Measurements from ENCODE around the gene RAPGEF5. TPM values are rescaled to one million over a fixed set of nuclear protein-coding genes. Genes with fewer than 3 reads are reported as not detected.

Gene RAPGEF5
- total RNA-seq, 2 experiments from 2014 or later, result 0.60 to 0.69 TPM

DNA sequence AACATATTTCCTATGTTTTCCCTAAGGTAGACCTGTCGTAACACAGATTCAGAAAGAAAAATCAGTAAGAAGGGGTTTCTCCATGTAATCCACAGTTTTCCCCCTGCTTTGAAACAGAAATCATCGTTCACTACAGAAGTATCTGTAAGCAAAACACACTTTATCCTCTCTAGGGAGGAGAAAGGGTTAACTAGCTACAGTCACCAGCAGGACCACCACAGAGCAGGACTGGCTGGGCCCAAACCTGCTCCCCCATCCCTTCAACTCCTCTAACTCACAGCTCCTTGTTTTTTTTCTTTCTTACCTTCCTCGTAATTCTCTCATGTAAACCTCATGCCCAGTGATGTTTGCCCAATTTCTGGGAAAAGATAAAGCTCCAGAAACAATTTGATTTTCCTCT is 167.7 kb downstream of the RAPGEF5 start:
- H3K9me3 Mint-ChIP-seq, result no peaks in the 10 kb centered on the region
- no peak overlapping the region for H3K27ac Mint-ChIP-seq
- POLR2A ChIA-PET, result no interaction called here
- H3K36me3 Mint-ChIP-seq (ENCODE audit: low read depth), result no peaks in the 10 kb centered on the region
- H3K4me1 Mint-ChIP-seq, result no peaks in the 10 kb centered on the region
- no peak for DNase-seq
- H3K4me3 Mint-ChIP-seq, result no peak overlapping the region
- H3K27me3 Mint-ChIP-seq, result peaks cover 11% of the 10 kb centered on the region
- CTCF ChIA-PET, result interaction anchor here (0.7 kb wide), 1 partner anchor 47 kb away, joined by 3 read pairs; no protein-coding TSS in a partner anchor

DNA sequence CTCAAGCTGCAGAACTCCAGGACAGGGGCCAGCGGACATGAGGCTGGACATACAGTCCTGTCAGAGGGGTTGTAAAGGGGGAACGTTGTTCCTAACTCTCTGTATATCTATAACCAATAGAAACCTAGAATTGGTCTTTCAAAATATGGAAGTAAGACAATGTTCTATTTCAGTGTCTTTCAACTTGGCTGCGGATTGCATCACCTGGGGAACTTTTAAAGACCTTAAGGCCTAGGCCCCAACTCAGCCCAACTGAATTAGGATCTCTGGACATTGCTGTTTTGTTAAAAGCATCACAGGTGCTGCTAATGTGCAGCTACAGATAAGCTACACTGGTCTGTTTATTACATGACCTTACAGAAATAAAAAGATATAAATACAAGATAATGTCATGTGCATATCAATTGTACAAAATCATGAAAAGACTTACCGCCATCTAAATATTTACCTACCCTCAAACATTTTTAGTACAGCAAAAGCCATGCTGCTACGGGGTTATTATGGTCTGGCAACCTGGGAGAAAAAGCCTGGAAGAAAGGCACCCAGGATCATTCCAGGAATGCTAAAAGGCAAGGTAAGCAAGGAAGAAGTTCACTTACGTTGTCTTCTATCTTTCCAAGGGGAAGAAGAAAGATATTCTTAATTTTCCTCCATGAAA is 169.1 kb downstream of the RAPGEF5 start:
- POLR2A ChIA-PET, result no interaction called here
- no peak overlapping the region for H3K27ac Mint-ChIP-seq
- no peak for DNase-seq
- H3K36me3 Mint-ChIP-seq (ENCODE audit: low read depth), result no peaks in the 10 kb centered on the region
- H3K9me3 Mint-ChIP-seq, result no peaks in the 10 kb centered on the region
- H3K4me3 Mint-ChIP-seq, result no peak overlapping the region
- CTCF ChIA-PET, result no interaction called here
- H3K4me1 Mint-ChIP-seq, result peaks cover 6% of the 10 kb centered on the region
- H3K27me3 Mint-ChIP-seq, result peaks cover 18% of the 10 kb centered on the region

DNA sequence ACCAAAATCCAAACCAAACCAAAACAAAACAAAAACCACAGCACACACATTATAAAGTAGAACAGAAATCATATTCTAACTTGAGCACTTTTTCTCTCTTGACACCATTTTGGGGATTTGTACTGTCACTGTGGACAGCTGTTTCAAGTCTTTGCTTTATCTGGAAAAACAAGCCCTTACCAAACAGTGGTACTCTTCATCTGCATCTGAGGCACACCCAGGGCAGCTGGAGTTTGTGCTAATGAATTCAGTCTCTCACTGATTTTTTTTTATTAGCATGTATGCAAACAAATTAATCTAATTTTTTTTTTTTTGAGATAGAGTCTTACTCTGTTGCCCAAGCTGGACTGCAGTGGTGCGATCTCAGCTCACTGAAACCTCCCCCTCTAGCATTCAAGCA is 171.4 kb downstream of the RAPGEF5 start:
- H3K4me3 Mint-ChIP-seq, result no peak overlapping the region
- H3K4me1 Mint-ChIP-seq, result peaks cover 8% of the 10 kb centered on the region
- POLR2A ChIA-PET, result no interaction called here
- no peaks in the 10 kb centered on the region for H3K36me3 Mint-ChIP-seq (ENCODE audit: low read depth)
- no peak overlapping the region for H3K27ac Mint-ChIP-seq
- CTCF ChIA-PET, result interaction anchor here (0.6 to 0.7 kb wide), 2 partner anchors 96 to 111 kb away, joined by 3 read pairs; no protein-coding TSS in a partner anchor
- no peak for DNase-seq
- peaks cover 34% of the 10 kb centered on the region for H3K27me3 Mint-ChIP-seq
- H3K9me3 Mint-ChIP-seq, result no peaks in the 10 kb centered on the region

DNA sequence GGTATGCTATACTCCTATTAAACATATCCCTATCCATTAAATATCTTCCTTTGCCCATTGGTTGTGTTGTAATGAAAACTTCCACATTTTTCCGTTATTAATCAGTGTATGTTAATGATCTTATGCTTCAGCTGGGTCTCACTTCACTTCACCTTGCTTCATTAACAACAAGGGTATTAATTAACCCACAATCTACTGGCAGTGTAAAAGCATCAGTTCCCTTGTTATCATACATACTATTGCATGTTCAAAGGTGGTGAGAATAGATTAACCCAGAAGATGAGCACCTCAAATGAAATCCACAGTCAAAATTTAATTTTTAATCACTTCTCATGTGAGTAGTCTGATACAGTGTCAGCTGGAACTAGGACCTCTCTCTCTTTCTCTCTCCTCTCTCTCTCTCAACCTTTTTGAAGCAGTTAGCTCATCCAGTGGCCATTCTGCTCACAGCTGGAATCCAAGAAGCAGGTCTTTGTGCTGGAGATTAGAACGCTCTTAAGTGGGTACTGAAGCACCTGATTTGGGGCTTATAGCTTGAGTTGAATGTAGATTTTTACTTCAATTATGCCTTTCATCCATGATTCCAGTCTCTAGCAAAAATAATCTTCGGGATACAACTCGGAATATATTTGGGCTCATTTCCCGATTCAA is 172.3 kb downstream of the RAPGEF5 start:
- Mint-ChIP-seq H3K4me3 (no peak overlapping the region), H3K4me1 (peaks cover 8% of the 10 kb centered on the region), H3K27me3 (peaks cover 37% of the 10 kb centered on the region), H3K27ac (no peak overlapping the region), H3K9me3 (no peaks in the 10 kb centered on the region), H3K36me3 (ENCODE audit: low read depth) (no peaks in the 10 kb centered on the region)
- ChIA-PET CTCF (no interaction called here), POLR2A (no interaction called here)
- DNase-seq, result no peak

DNA sequence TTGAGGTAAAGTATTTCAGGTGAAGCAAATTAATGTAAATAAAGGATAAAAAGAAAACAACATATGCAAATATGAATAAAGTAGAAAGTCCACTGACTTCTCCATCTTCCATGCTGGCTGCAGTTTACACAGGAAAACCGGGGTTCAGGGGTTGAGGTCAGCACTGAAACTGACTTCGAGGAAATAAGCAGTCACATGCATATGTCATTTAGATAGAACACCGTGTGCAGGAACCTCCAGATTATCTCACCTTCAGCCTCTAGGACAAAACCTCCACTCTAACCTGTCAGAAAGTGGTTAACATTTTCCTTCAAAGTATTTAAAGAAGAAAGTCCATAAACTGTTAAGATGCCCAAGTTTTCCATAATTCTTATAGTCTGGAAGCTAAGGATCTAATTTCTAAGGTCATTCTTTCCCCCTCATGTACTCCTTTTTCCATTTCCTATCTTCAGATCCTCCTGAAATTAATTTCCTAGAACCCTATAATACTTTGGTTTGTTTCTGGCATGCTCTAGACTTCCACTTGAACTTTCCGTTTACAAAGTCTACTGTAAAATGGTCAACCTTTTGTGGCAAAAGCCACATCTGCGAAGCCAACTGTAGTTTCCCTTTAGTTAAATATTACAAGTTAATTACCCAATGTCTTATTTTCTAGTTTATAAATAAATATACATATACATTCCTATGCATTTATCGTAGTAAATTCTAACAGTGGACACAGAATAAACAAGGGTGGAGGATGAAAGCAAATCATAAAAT is 173.3 kb downstream of the RAPGEF5 start:
- H3K27me3 Mint-ChIP-seq, result peaks cover 42% of the 10 kb centered on the region
- H3K36me3 Mint-ChIP-seq (ENCODE audit: low read depth), result no peaks in the 10 kb centered on the region
- H3K4me1 Mint-ChIP-seq, result peaks cover 11% of the 10 kb centered on the region
- no peaks in the 10 kb centered on the region for H3K9me3 Mint-ChIP-seq
- H3K27ac Mint-ChIP-seq, result no peak overlapping the region
- no peak overlapping the region for H3K4me3 Mint-ChIP-seq
- DNase-seq, result no peak
- CTCF ChIA-PET, result no interaction called here
- POLR2A ChIA-PET, result no interaction called here

DNA sequence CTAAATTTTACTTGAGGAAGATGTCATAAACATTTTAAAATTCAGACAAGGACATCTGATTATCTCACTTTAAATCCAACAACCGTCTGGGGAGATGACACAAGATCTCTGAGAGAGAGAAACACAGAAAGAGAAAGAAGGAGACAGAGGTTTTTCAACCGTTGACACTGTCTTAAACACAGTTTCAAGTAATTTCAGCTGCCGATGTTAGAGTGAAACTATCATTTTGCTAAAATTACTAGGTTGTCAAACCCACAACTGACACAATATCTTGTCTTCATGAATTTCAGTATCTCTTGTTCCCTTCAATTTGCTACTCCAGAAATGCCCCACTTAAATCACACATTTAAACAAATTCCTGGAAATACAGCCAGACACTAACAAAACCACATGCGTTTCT is 174.8 kb downstream of the RAPGEF5 start:
- Mint-ChIP-seq H3K9me3 (no peaks in the 10 kb centered on the region), H3K27ac (no peak overlapping the region), H3K4me3 (no peak overlapping the region), H3K36me3 (ENCODE audit: low read depth) (no peaks in the 10 kb centered on the region), H3K27me3 (peaks cover 45% of the 10 kb centered on the region), H3K4me1 (peaks cover 11% of the 10 kb centered on the region)
- CTCF ChIA-PET, result no interaction called here
- no peak for DNase-seq
- POLR2A ChIA-PET, result no interaction called here

DNA sequence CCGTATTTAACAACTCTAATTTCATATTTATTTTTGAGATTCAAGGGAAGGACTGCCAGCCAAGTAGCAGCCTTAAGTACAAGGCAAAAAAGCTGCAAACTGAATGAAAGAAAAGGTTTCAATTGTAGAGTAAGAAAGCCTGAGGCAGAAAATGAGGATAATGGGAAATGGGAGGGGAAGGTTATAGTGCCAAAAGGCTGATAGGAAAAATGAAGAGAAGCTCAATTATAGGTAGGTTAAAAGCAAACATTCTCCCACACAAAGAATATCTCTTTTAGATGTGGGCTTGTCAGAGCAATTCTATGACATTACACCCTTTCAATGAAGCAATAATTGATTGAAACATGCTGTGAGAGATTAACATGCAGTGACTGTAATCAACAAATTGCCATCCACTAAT is 175.3 kb downstream of the RAPGEF5 start:
- ChIA-PET POLR2A (no interaction called here), CTCF (no interaction called here)
- H3K27me3 Mint-ChIP-seq, result peaks cover 45% of the 10 kb centered on the region

DNA sequence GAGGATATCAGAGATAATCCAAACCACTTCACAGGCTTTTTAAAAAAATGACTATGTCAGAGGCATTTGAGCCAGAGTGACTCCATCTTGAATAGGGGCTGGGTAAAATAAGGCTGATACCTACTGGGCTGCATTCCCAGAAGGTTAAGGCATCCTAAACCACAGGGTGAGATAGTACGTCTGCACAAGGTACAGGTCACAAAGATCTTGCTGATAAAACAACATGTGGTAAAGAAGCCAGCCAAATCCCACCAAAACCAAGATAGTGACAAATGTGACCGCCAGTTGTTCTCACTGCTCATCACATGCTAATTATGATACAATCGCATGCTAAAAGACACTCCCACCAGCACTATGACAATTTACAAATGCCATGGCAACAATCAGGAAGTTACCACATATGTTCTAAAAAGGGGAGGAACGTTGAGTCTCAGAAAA is 177.5 kb downstream of the RAPGEF5 start:
- no peaks in the 10 kb centered on the region for H3K36me3 Mint-ChIP-seq (ENCODE audit: low read depth)
- H3K27me3 Mint-ChIP-seq, result peaks cover 38% of the 10 kb centered on the region
- no peak for DNase-seq
- CTCF ChIA-PET, result interaction anchor here (1.0 kb wide), 1 partner anchor 19 kb away, joined by 3 read pairs; no protein-coding TSS in a partner anchor
- H3K4me1 Mint-ChIP-seq, result peaks cover 17% of the 10 kb centered on the region
- H3K27ac Mint-ChIP-seq, result no peak overlapping the region
- H3K9me3 Mint-ChIP-seq, result no peaks in the 10 kb centered on the region
- H3K4me3 Mint-ChIP-seq, result no peak overlapping the region
- POLR2A ChIA-PET, result no interaction called here

More for the DNA sequence above, 175.3 kb downstream of the RAPGEF5 start:
- H3K9me3 Mint-ChIP-seq, result no peaks in the 10 kb centered on the region
- no peaks in the 10 kb centered on the region for H3K36me3 Mint-ChIP-seq (ENCODE audit: low read depth)
- peaks cover 11% of the 10 kb centered on the region for H3K4me1 Mint-ChIP-seq
- H3K4me3 Mint-ChIP-seq, result no peak overlapping the region
- no peak for DNase-seq
- no peak overlapping the region for H3K27ac Mint-ChIP-seq

DNA sequence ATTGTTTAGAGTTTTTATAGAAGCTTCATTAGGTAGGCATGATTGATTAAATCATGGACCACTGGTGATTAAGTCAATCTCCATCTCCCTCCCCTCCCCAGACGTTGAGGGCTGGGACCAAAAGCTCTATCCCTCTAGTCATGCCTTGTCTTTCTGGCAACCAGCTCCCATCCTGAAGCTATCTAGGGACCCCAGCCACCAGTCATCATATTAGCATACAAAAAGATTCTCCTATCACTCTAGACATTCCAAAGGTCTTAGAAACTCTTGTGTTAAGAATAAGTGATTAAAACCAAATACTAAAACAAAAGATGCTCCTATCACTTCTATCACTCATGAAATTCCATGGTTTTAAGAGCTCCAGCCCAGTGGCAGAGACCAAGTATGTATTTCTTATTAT is 178.2 kb downstream of the RAPGEF5 start:
- no peaks in the 10 kb centered on the region for H3K36me3 Mint-ChIP-seq (ENCODE audit: low read depth)
- CTCF ChIA-PET, result interaction anchor here (1.0 kb wide), 1 partner anchor 19 kb away, joined by 3 read pairs; no protein-coding TSS in a partner anchor
- peaks cover 22% of the 10 kb centered on the region for H3K4me1 Mint-ChIP-seq
- DNase-seq, result no peak
- no peak overlapping the region for H3K4me3 Mint-ChIP-seq
- H3K9me3 Mint-ChIP-seq, result no peaks in the 10 kb centered on the region
- no peak overlapping the region for H3K27ac Mint-ChIP-seq
- POLR2A ChIA-PET, result no interaction called here
- peaks cover 36% of the 10 kb centered on the region for H3K27me3 Mint-ChIP-seq

DNA sequence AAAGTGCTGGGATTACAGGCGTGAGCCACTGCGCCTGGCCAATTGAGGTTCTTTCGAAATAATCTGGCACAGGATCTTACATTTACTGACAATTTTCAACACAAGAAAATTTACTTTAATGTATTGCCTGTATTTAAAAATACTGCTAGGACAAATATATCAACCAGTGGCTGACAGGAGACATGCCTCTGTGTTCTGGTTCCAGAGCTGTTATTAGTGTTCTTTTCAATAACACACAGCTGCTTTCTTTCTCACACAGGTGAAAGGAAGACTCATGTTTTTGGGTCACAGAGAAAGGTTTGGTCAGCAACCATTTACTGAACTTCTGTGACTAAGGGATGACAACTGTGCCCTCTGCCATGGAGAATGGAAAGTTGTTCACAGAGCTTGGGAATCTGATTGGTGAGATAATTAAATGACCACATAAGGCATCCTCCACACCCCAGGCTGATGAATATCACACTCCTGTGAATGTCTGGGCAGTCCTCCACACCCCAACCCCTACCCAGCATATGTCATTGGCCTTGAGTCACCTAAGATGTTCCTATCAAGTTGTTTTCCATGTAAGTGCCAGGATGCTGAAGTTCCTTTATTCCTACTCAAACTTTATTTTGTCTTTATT is 180.1 kb downstream of the RAPGEF5 start:
- Mint-ChIP-seq H3K27ac (no peak overlapping the region), H3K4me1 (peaks cover 25% of the 10 kb centered on the region), H3K4me3 (no peak overlapping the region), H3K9me3 (no peaks in the 10 kb centered on the region), H3K27me3 (peaks cover 26% of the 10 kb centered on the region), H3K36me3 (ENCODE audit: low read depth) (no peaks in the 10 kb centered on the region)
- ChIA-PET POLR2A (no interaction called here), CTCF (interaction anchor here (0.6 kb wide), 1 partner anchor 593 kb away, joined by 5 read pairs; no protein-coding TSS in a partner anchor)
- no peak for DNase-seq

DNA sequence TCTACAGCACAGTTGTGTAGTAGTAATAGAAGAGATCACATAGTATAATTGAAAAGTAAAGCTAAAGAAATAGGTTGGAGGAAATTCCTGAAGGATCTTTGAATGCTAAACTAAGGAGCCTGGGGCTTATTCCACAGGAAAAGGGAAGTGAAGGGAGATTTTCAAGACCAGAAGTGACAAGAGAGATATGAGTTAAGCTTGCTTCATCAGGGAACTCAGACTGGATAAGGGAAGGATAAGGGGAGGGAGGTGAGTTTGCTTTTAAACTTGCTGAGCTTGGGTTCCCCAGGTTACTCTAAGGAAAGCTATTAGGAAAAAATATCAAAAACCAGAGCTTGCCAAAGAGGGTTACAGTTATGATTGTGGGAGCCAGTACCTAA is 182.4 kb downstream of the RAPGEF5 start:
- POLR2A ChIA-PET, result interaction anchor here (0.5 kb wide), 1 partner anchor 229 kb away, joined by 7 read pairs; the partner anchor contains the start of gene CDCA7L
- no peaks in the 10 kb centered on the region for H3K9me3 Mint-ChIP-seq
- CTCF ChIA-PET, result no interaction called here
- peaks cover 11% of the 10 kb centered on the region for H3K27me3 Mint-ChIP-seq
- H3K27ac Mint-ChIP-seq, result peak overlapping the region; percentile 80
- H3K4me3 Mint-ChIP-seq, result peak overlapping the region; percentile 23
- no peak for DNase-seq
- H3K36me3 Mint-ChIP-seq (ENCODE audit: low read depth), result no peaks in the 10 kb centered on the region
- peaks cover 24% of the 10 kb centered on the region for H3K4me1 Mint-ChIP-seq

DNA sequence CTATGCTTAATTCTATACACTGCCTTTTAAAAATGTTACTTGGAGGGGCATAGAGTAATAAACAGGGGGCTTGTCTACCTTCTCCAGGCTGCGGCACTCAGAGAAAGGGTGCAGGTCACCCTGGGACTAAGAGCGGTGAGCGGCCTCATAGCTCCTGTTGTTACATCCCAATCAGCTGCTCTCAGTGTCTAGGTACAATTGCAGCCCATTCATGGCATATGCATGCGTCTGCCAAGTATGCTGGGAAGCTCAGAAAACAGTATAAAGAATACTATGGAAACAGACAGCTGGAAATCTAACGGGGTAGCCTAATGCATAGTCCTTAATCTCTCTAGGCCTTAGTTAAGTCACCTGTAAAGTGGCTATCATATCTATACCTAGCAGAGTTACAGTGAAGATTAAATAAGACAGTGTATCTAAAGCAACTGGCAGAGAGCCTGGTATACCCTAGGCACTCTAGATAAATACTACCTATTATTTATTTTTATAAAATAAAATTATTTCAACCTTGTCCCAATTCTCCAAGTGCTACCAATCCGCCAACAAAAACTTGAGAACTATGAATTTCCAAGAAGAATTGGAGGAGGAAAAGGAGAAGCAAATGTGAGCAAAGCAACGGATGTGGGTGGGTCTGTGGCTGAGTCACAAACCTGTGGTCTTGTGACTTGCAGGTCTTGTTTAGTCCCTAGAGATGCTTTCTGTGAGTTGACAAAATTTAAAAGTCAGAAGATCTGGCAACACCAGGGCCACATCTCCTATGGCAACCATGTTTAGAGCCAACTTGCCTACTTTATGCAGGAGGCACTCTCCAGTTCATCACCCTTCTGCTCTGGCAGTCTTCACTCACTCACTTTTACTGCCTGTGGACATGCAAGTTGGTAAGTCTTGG is 183.0 kb downstream of the RAPGEF5 start:
- H3K36me3 Mint-ChIP-seq (ENCODE audit: low read depth), result no peaks in the 10 kb centered on the region
- peaks cover 7% of the 10 kb centered on the region for H3K27me3 Mint-ChIP-seq
- H3K4me1 Mint-ChIP-seq, result peaks cover 22% of the 10 kb centered on the region
- peak overlapping the region; percentile 80 for H3K27ac Mint-ChIP-seq
- CTCF ChIA-PET, result interaction anchor here (1.3 kb wide), 1 partner anchor 14 kb away, joined by 3 read pairs; no protein-coding TSS in a partner anchor
- H3K9me3 Mint-ChIP-seq, result no peaks in the 10 kb centered on the region
- H3K4me3 Mint-ChIP-seq, result peak overlapping the region; percentile 23
- peak; percentile 69 for DNase-seq
- POLR2A ChIA-PET, result no interaction called here

Measured in activated CD4-positive, alpha-beta T cell treated with anti-CD3 and anti-CD28 coated beads, Interleukin-2, amount 10 ng/mL, durations not matched to agents 7 days and 5 days (primary cell).